Activated CD8-positive, alpha-beta T cell treated with anti-CD3 and anti-CD28 coated beads, Interleukin-2, amount 10 ng/mL, durations not matched to agents 7 days and 5 days (primary cell): ENCODE measurements around the gene FRRS1. TPM values are rescaled to one million over a fixed set of nuclear protein-coding genes. Genes with fewer than 3 reads are reported as not detected.

ENCODE experiments used
- ATAC-seq: fragments of 150-1000 bp; cut with Tn5 transposase; one replicate; pipeline ENCODE4 v1.10.0; 2021; ENCODE audit warnings: moderate library complexity
- CTCF ChIA-PET: fragments of 350-600 bp; sonication (Branson Sonifier 250); formaldehyde crosslinking; loops from one replicate; lab custom pipeline; 2021; ENCODE audit warnings: antibody characterized with exemption; lab: Charles Lee
- POLR2A ChIA-PET: fragments of 350-600 bp; sonication (Branson Sonifier 250); formaldehyde crosslinking; loops from one replicate; lab custom pipeline; 2021; ENCODE audit warnings: antibody characterized with exemption; lab: Charles Lee
- DNase-seq: peaks from one replicate; pipeline ENCODE4 v3.0.0-alpha.2; 2020
- H3K27ac Mint-ChIP-seq: one replicate; pipeline ENCODE4 v1.8.0; 2021; ENCODE audit warnings: mild to moderate bottlenecking, mixed read lengths
- H3K27me3 Mint-ChIP-seq: one replicate; pipeline ENCODE4 v1.8.0; 2021; ENCODE audit warnings: low read depth, mixed read lengths
- H3K36me3 Mint-ChIP-seq: one replicate; pipeline ENCODE4 v1.8.0; 2021; ENCODE audit warnings: low read depth, mixed read lengths
- H3K4me1 Mint-ChIP-seq: one replicate; pipeline ENCODE4 v1.8.0; 2021; ENCODE audit warnings: low read depth, mixed read lengths
- H3K4me3 Mint-ChIP-seq: one replicate; pipeline ENCODE4 v1.8.0; 2021; ENCODE audit warnings: mild to moderate bottlenecking, mixed read lengths
- H3K9me3 Mint-ChIP-seq: one replicate; pipeline ENCODE4 v1.8.0; 2022; ENCODE audit warnings: mixed read lengths; ENCODE audit not compliant: insufficient read depth
- total RNA-seq, 2 experiments: library from RNA; stranded (reverse); gene quantifications; one replicate each; pipeline ENCODE4 v1.2.3, GENCODE V29; 2021

FRRS1 gene
- total RNA-seq, 2 experiments from 2014 or later: 4.7 to 5.0 TPM

DNA sequence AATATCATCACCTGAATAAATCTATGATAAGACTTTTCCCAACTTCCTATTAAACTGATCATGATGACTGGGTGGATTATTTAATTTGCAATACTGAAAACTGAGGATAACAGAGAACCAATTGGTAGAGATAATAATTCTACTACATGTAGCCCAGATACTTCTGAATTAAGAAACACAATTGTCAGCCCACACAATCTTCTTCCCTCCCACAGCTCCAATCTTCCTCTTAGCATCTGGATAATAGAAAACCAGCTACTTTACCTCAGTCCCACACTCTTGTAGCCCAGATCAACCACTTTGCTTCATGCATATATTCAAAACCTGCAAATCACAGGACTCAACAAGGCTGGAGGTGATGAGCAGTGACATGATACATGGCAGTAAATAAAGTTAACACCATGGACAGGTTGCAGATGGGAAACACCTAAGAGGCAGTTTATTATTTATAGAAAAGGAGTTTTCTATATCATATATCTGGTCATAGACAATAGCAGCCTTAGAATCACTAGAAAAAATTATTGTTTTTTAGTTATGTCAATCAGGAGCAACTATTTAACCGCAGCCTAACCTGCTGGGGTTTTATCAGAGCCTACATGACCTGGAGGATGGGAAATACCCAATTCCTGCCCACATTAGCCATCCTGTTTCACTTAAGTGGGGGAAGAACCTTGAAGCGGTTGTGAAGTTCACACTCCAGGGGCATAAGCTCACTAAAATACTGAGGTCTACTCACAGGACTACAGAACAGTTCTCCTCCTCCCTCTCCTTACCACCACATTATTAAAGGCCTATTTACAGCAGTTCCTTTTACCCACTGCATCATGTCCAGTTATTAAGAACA, 16.7 kb downstream of the FRRS1 start:
- Mint-ChIP-seq H3K36me3 (peaks cover 3% of the 10 kb centered on the region), H3K9me3 (no peaks in the 10 kb centered on the region), H3K4me1 (peaks cover 26% of the 10 kb centered on the region), H3K27me3 (no peaks in the 10 kb centered on the region), H3K27ac (no peak overlapping the region), H3K4me3 (no peak overlapping the region)
- DNase-seq (no peak), ATAC-seq (peak; percentile 68)
- ChIA-PET CTCF (interaction anchor here (1.1 kb wide), 1 partner anchor 10 kb away, joined by 3 read pairs; no protein-coding TSS in a partner anchor), POLR2A (no interaction called here)

DNA sequence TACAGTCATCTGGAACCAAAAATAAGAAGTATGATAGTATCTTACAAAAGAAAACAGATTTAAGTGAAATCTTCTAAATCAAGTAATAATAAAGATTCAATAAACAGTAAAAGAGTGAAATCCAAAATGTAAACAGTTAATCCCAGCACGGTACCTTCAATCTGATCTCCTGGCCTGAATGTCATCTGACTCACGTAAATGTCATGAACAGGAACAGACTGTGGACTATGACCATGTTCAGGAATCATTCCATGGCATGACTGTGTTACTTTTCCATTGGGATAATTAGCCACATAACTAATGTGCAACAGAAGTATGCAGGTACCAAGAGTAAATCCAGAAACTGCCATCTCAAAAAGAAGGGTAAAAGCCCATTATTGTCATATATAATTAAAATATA, 18.0 kb downstream of the FRRS1 start:
- DNase-seq (no peak), ATAC-seq (no peak)
- CTCF ChIA-PET: interaction anchor here (1.1 kb wide), 1 partner anchor 8 kb away, joined by 3 read pairs; no protein-coding TSS in a partner anchor
- Mint-ChIP-seq H3K9me3 (no peaks in the 10 kb centered on the region), H3K27me3 (no peaks in the 10 kb centered on the region), H3K27ac (no peak overlapping the region), H3K4me3 (no peak overlapping the region), H3K4me1 (peaks cover 26% of the 10 kb centered on the region), H3K36me3 (peaks cover 3% of the 10 kb centered on the region)
- POLR2A ChIA-PET: no interaction called here

DNA sequence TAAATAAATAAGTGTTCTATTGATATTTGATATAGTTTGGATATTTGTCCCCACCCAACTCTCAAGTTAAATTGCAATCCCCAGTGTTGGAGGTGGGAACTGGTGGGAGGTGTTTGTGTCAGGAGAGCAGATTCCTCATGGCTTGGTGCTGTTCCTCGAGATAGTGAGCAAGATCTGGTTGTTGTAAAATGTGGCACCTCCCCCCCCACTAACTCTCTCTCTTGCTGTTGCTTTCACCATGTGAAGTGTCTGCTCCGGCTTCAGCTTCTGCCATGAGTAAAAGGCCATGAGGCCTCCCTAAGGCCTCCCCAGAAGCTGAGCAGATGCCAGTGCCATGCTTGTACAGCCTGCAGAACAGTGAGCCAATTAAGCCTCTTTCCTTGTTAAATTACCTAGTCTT, 20.8 kb downstream of the FRRS1 start:
- no peaks in the 10 kb centered on the region for H3K27me3 Mint-ChIP-seq
- H3K36me3 Mint-ChIP-seq: peaks cover 6% of the 10 kb centered on the region
- peaks cover 12% of the 10 kb centered on the region for H3K4me1 Mint-ChIP-seq
- H3K4me3 Mint-ChIP-seq: no peak overlapping the region
- no peaks in the 10 kb centered on the region for H3K9me3 Mint-ChIP-seq
- ChIA-PET POLR2A (no interaction called here), CTCF (no interaction called here)
- H3K27ac Mint-ChIP-seq: no peak overlapping the region
- ATAC-seq (no peak), DNase-seq (no peak)

DNA sequence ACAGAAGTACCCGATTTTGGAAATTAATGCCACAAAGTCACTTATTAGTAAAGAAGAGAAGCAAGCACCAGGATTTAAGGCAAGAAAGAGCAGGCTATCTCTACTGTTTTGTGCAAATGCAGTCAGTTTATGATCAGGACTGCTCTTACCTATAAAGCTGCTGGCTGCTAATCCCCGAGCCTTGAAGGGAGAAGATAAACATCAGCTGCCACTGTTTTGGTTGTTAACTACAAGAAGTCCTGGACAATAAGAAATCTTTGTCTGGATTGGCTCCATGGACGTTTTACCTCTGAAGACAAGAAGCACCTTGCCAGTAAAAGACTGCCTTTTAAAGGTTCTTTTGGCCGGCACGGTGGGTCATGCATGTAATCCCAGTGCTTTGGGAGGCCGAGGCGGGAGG, 21.4 kb downstream of the FRRS1 start:
- Mint-ChIP-seq H3K4me1 (peaks cover 7% of the 10 kb centered on the region), H3K36me3 (peaks cover 6% of the 10 kb centered on the region), H3K27ac (no peak overlapping the region), H3K4me3 (no peak overlapping the region), H3K9me3 (no peaks in the 10 kb centered on the region), H3K27me3 (no peaks in the 10 kb centered on the region)
- ATAC-seq: no peak
- DNase-seq: no peak
- ChIA-PET CTCF (no interaction called here), POLR2A (no interaction called here)

DNA sequence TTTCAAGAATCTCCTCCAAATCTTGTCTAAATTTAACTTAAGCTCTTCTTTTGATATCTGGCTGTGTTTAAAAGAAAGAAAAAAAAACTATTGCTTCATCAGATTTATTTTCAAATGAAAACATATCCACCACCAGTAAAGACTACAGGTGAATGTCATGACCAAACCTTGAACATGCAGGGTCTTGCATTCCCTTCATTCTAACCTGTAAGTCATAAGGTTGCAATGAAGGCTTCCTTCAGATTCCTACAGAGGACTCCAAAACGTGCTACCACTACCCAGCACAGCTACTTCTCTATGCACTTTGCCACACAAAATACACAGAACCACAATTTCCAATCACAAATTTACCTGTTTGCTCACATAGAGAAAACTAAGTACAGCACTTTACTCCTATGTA, 26.3 kb downstream of the FRRS1 start:
- Mint-ChIP-seq H3K4me3 (no peak overlapping the region), H3K36me3 (peaks cover 9% of the 10 kb centered on the region), H3K4me1 (no peaks in the 10 kb centered on the region), H3K27me3 (no peaks in the 10 kb centered on the region), H3K27ac (no peak overlapping the region), H3K9me3 (no peaks in the 10 kb centered on the region)
- DNase-seq: no peak
- no peak for ATAC-seq
- CTCF ChIA-PET: interaction anchor here (1.5 to 3.1 kb wide), 2 partner anchors 9 to 11 kb away, joined by 3 to 12 read pairs; no protein-coding TSS in a partner anchor
- POLR2A ChIA-PET: no interaction called here

DNA sequence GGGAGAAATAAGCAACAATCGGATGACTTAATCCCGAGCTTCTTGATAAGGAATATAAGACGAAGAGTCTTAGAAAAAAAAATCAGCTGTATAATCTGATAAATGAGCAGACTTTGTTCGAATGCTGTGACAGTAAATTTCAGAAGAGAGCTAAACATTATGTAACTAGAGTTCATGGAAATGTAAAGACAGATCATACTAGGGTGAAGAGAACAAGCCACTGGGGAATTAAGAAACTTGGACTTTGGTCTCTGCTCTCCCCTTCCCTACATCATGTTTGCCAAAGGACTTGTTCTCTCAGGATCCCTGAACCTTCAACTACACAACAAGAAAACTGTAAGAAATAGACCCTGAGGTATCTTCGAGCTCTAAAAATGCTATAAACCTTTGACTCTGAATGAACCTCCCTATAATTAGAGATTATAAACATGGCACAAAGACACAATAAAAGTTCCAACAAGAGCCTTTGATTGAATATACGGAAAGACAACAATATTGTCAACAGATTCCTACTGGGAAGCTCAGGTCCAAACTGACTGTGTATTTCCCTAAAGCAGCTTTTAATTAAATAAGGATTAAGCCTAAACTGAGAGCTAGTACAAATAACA, 27.5 kb downstream of the FRRS1 start:
- POLR2A ChIA-PET: interaction anchor here (0.8 kb wide), 1 partner anchor 10 kb away, joined by 5 read pairs; no protein-coding TSS in a partner anchor
- H3K4me1 Mint-ChIP-seq: no peaks in the 10 kb centered on the region
- H3K36me3 Mint-ChIP-seq: peaks cover 9% of the 10 kb centered on the region
- ATAC-seq: no peak
- no peak for DNase-seq
- no peaks in the 10 kb centered on the region for H3K9me3 Mint-ChIP-seq
- no peaks in the 10 kb centered on the region for H3K27me3 Mint-ChIP-seq
- H3K27ac Mint-ChIP-seq: no peak overlapping the region
- no peak overlapping the region for H3K4me3 Mint-ChIP-seq
- CTCF ChIA-PET: interaction anchor here (3.1 kb wide), 1 partner anchor 10 kb away, joined by 12 read pairs; no protein-coding TSS in a partner anchor

DNA sequence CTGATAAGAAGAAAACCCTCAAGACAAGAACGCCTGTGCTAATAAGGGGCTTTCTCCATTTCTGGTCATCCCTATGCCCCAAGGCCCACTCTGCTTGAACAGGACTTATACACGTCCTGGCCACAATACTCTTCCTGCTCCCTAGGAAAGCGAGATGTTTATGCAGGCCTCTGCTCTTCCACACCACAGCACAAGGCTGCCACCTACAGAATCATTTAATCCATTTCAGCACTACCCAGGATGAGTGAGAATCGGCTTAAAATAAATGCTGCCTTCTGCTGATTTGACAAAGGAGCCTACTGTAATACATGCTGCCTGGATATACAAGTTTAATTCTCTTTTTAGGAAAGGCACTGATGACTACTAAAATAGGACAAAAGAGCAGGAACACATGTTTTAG, 29.4 kb downstream of the FRRS1 start:
- H3K27ac Mint-ChIP-seq: no peak overlapping the region
- ChIA-PET POLR2A (no interaction called here), CTCF (no interaction called here)
- ATAC-seq (no peak), DNase-seq (no peak)
- H3K4me3 Mint-ChIP-seq: no peak overlapping the region
- no peaks in the 10 kb centered on the region for H3K9me3 Mint-ChIP-seq
- H3K27me3 Mint-ChIP-seq: no peaks in the 10 kb centered on the region
- peaks cover 9% of the 10 kb centered on the region for H3K36me3 Mint-ChIP-seq
- H3K4me1 Mint-ChIP-seq: no peaks in the 10 kb centered on the region

DNA sequence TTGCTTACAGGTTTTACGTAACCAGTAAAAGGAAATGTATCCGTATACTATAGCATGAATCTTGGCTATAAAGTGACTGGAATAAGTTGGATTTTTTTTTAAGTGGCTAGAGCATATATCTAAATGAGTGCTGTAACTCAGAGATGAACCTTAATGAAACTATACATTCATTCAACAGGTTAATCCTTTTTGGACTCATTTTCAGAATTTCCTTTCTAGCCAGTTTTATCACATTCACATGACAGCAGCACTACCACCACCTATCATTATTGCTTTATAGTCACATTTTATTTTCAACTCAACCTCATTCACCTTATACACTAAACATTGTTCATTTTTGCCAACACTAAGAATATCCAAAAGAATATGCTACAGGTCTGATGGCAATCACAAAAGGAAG, 30.6 kb downstream of the FRRS1 start:
- no peak overlapping the region for H3K4me3 Mint-ChIP-seq
- H3K27me3 Mint-ChIP-seq: no peaks in the 10 kb centered on the region

DNA sequence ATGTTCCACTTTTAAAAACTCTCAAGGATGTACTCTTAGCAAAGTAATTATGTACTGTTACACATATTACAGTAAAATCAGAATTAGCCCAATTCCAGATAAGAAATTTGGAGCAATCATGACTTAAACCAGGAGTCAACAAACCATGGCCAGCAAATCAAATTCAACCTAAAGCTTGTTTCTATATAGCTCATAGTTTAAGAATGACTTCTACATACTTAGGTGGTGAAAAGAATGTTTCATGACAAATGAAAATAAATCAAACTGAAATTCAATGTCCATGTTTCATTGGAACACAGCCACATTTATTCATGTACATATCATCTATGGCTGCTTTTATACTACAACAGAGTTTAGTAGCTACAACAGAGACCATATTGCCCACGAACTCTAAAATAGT, 35.1 kb downstream of the FRRS1 start:
- H3K4me3 Mint-ChIP-seq: no peak overlapping the region
- no peak overlapping the region for H3K27ac Mint-ChIP-seq
- ChIA-PET CTCF (no interaction called here), POLR2A (no interaction called here)
- no peaks in the 10 kb centered on the region for H3K4me1 Mint-ChIP-seq
- H3K36me3 Mint-ChIP-seq: no peaks in the 10 kb centered on the region
- ATAC-seq: no peak
- H3K27me3 Mint-ChIP-seq: no peaks in the 10 kb centered on the region
- no peak for DNase-seq
- no peaks in the 10 kb centered on the region for H3K9me3 Mint-ChIP-seq

More for the DNA sequence above, 30.6 kb downstream of the FRRS1 start:
- Mint-ChIP-seq H3K27ac (no peak overlapping the region), H3K36me3 (peaks cover 3% of the 10 kb centered on the region), H3K9me3 (no peaks in the 10 kb centered on the region), H3K4me1 (no peaks in the 10 kb centered on the region)
- no peak for ATAC-seq
- ChIA-PET CTCF (no interaction called here), POLR2A (no interaction called here)
- no peak for DNase-seq

DNA sequence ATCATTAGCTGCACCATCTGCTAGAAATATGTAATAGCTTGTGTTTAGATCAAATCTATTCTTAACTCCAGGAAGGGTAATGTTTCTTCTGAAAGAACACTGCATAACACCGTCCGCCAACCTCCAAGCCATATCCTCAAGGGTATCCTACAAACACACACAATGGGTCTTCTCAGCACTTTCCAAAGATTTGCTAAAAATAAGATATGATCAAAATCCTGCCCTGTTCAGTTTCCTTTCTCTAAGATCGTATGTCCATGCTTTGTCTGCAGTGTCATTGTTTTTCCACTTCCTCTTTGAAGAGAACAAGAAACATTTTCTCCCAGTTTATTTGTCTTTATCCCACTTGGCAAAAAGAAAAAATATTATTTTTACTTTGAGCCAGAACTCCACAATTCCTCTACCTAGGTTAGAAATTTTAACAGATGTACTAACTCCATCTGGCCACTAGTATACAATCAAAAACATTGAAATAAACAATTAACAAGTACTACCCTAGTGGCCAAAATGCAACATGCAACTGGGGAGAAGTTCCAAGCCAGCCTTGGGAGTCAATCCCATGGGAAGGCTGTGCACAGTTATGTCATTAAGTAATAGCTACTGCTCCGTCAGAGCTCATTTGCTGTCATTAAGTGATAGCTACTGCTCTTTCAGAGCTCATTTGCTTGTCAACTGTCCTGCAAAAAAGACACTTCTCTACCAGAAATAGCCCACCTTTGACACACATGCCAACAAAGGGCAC, 37.8 kb downstream of the FRRS1 start:
- H3K4me1 Mint-ChIP-seq: no peaks in the 10 kb centered on the region
- ATAC-seq (no peak), DNase-seq (no peak)
- ChIA-PET CTCF (interaction anchor here (0.6 to 2.2 kb wide), 6 partner anchors 11 to 816 kb away, joined by 3 to 12 read pairs (median 4); no protein-coding TSS in a partner anchor), POLR2A (interaction anchor here (0.8 kb wide), 1 partner anchor 10 kb away, joined by 5 read pairs; no protein-coding TSS in a partner anchor)
- no peaks in the 10 kb centered on the region for H3K9me3 Mint-ChIP-seq
- H3K36me3 Mint-ChIP-seq: peaks cover 3% of the 10 kb centered on the region
- H3K27me3 Mint-ChIP-seq: no peaks in the 10 kb centered on the region
- H3K27ac Mint-ChIP-seq: no peak overlapping the region
- no peak overlapping the region for H3K4me3 Mint-ChIP-seq

DNA sequence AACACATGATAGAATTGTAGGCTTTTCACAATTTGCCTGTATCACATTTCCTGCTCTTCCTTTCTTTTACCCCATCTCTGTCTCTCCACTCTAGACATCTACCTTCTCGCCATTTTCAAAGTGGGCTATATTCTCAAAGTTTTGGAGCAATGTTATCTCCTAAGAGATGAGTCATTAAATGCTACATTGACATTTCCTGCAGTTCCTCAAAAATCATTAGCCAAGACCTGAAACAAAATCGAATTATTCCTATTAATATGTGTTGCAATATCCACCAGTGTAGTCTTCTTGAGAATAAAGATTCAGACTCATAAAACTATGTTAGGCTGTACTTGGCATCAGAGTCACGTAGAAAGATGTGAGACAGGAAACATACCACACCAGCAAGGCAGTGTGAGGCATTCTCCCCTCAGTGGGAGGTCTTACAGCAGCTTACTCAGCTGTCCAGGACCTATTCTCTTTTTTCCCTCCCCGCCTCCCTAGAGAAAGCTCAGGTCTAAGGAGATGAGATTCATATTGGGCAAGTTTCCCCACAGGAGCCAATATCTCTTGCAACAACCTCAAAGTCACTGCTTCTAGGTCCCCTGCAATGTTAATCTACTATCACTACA, 38.8 kb downstream of the FRRS1 start:
- Mint-ChIP-seq H3K27ac (no peak overlapping the region), H3K27me3 (no peaks in the 10 kb centered on the region), H3K4me3 (no peak overlapping the region), H3K4me1 (no peaks in the 10 kb centered on the region), H3K9me3 (no peaks in the 10 kb centered on the region), H3K36me3 (peaks cover 3% of the 10 kb centered on the region)
- ATAC-seq (no peak), DNase-seq (no peak)
- ChIA-PET POLR2A (no interaction called here), CTCF (interaction anchor here (0.6 to 2.2 kb wide), 2 partner anchors 12 to 45 kb away, joined by 3 to 12 read pairs; no protein-coding TSS in a partner anchor)
